G401 (cell line): Measurements from ENCODE around the gene ALCAM. TPM values are rescaled to one million over a fixed set of nuclear protein-coding genes. Genes with fewer than 3 reads are reported as not detected.
"Not testable (repeated sequence)": the region's sequence is repeated elsewhere in the genome, so short reads cannot be mapped to it uniquely, and the experiment has no call there.

Experiments
- DNase-seq: peaks from one replicate; pipeline ENCODE4 v3.0.0-alpha.2; 2015; ENCODE audit warnings: low spot score
- in situ Hi-C: cut with HindIII; loops from 2 replicates; pipeline ENCODE4 v1.10.0; 2016; ENCODE audit warnings: low sequenced_read_pairs, mixed read lengths
- total RNA-seq: library from RNA; depleted of rRNA; stranded (reverse); fragments of >200 nt; shearing (Covaris generic); gene quantifications from 2 replicates; pipeline ENCODE4 v1.2.3, GENCODE V29; 2014

The ALCAM gene
- total RNA-seq, 1 experiment from 2014 or later: 0.24 TPM

DNA sequence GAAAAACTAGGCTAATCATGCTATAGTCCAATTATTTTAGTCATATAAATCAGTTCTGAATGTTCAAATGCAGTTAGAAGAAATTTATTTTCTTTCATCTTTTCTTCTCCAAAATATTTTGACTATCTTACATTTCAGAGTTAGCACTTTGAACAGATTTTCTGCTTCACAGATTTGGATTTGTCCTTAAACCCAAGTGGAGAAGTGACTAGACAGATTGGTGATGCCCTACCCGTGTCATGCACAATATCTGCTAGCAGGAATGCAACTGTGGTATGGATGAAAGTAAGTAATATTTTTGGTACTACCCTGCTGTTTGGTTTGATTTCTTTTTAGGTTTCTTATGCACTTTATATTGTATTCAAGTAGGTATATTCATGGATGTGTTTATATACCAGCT lies 178.3 kb downstream of the ALCAM start:
- in situ Hi-C loops: no loop called here
- no peak for DNase-seq

- in situ Hi-C loops: no loop called here
- no peak for DNase-seq
These were observed 187.1 kb downstream of the ALCAM start for GRCh38 chr3:105553851-105554250.

DNA sequence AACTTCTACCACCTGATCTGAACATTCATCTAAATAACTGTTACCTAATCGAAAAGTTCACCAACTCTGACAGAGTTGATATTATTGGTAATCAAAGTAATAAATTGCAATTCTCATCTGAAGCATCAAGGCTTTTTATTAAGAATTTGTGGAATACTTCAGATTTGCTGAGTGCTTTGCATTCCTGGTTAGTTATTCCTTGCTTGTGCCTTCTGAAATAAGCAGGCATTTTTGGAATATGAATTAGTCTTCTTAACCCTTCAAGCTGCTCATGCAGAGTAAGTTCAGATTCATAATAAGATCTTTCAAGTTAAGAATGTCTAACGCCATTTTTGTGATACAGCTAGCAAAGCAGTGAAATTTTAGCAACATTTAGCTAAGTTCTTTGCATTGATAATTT lies 188.5 kb downstream of the ALCAM start:
- no peak for DNase-seq
- in situ Hi-C loops: no loop called here

GRCh38 chr3:105559856-105560255 lies 193.1 kb downstream of the ALCAM start:
- in situ Hi-C loops: no loop called here
- no peak for DNase-seq

DNA sequence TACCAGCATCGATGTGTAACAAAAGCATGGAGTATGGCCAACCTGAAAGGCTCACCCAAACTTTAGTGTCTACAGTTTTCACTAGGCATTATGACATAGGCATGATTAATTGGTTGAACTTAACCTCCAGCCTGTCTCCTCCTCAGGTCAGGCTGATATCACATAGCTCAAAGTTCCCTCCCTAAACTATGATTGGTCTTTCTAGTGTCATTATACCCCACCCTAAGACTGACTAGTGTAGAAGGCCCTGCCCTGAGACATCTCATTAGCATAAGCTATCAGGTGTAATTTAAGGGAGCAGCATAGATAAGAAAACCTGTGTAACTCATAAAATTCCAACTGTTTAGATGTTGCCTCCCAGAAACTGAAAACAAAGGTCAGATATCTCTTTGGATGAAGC lies 195.2 kb downstream of the ALCAM start:
- in situ Hi-C loops: no loop called here
- no peak for DNase-seq

- no peak for DNase-seq
- in situ Hi-C loops: no loop called here
These were observed 198.0 kb downstream of the ALCAM start for GRCh38 chr3:105564546-105565288.

DNA sequence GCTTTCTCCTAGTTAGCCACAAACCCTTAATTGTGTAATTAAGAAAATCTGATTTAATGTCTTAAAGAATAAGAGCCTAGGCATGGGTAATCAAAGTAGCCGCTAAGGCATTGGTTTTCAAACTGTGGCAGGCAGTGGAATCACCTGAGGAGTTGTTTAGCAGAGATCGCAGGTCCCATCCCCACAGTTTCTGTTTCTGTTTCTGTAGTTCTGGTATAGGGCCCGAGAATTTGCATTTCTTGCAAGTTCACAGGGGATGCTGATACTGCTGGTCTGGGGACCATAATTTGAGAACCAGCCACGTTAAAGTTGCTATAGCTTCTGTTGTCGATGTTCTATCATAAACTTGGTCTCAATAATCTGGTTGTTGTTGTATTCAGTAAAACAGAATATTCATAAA lies 204.3 kb downstream of the ALCAM start:
- in situ Hi-C loops: no loop called here
- DNase-seq: no peak

DNA sequence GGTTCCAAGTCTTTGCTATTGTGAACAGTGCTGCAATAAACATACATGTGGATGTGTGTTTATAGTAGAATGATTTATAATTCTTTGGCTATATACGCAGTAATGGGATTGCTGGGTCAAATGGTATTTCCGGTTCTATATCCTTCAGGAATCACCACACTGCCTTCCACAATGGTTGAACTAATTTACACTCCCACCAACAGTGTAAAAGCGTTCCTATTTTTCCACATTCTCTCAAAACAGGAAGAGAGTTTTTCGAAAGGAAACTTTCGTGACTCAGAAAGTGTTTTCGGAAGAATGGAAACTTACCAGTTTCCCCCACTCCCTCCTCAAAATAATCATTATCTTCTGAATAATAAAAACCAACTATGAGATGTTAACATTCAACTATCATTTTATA lies 205.8 kb downstream of the ALCAM start:
- in situ Hi-C loops: no loop called here
- no peak for DNase-seq

DNA sequence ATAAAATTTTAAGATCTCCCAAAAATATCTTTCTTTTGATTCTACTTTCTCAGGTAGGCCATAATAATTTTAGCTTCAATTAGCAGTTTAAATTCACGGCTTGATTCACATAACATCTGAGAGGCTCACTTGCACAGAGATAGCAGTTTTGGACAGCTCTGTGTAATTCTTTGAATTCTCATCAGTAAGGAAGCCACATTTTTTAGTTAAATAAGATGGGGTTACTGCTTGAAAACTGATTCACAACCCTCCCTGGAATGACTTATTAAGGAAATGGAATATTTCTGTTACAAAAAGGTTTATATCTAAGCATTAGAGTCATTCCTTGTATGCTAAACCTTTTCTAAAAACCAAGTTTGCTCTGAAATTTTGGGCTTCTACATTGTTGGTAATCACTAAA lies 212.7 kb downstream of the ALCAM start:
- DNase-seq: no peak
- in situ Hi-C loops: no loop called here

- DNase-seq: no peak
- in situ Hi-C loops: no loop called here
These were observed 213.7 kb downstream of the ALCAM start for GRCh38 chr3:105580296-105580965.

DNA sequence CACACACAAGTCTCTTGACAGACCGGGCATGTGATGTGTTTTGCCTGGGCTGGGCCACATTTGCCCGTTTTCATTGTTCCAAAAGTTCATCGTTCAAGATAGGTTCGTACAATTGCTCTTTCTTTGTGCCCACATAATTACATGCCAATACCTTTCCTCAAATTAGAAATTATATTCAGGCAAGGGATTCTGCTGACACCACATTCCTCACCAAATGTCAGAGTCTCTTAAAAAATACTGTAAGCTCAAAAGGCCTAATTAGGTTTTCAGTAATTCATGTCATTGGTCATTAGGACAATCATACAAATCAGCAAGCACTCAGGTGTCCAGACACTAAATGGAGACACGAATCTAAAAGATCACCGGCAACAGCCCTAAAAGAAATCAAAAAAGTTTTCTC lies 215.3 kb downstream of the ALCAM start:
- DNase-seq: no peak
- in situ Hi-C loops: no loop called here

DNA sequence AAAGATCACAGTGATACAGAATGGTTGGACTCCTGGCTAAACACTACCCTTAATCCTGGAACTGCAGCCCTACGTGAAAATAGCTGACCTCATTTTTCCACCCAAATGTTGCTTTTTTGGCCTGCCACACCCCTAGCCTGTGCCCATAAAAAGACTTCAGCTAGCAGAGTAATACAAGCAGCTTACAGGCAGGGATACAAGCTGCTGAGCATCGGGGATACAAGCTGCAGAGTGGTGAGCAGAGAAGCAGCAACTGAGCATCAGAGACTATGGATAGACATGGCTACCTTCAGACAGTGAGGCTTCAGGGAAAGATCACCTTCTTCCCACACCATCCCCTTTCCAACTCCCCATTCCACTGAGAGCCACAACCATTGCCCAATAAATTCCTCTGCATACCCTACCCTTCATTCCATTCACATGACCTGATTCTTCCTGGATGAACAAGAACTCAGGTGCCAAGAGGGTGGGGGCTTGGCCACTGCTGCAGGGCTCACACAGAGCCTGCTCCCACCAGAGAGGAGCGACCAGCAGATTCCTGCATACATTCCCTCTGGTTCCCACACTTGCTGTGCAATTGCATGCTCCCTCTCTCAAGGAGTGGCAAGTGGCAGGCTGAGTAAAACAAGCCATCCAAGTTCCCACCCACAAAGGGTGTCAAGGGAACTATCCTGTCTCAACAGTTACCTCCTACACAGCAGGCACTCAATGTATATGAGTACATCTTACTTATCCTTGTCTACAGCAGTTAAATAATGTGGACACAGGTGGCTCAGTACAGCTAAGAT lies 217.5 kb downstream of the ALCAM start:
- no peak for DNase-seq
- in situ Hi-C loops: no loop called here

DNA sequence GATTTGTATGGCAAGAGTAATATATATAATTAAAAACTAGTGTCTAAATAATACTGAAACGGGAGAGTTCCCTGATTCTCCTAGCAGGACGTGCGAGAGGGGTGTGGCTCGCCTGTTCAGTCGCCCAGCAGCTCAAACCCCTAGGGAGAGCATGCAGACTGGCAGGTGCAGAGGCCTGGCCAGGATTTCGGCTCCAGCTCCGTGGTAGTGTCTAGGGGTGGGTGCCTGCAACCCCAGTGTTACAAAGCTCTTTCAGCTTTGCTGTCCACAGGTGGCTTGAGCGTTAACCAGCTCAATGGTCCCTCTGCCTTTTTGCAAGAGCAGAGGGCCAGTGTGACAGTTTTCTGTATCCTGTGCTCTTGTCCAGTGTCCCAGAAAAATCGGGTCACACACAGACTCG lies 226.6 kb downstream of the ALCAM start:
- DNase-seq: no peak
- in situ Hi-C loops: no loop called here

- DNase-seq: no peak
- in situ Hi-C loops: no loop called here
These were observed 227.5 kb downstream of the ALCAM start for GRCh38 chr3:105594219-105594618.

DNA sequence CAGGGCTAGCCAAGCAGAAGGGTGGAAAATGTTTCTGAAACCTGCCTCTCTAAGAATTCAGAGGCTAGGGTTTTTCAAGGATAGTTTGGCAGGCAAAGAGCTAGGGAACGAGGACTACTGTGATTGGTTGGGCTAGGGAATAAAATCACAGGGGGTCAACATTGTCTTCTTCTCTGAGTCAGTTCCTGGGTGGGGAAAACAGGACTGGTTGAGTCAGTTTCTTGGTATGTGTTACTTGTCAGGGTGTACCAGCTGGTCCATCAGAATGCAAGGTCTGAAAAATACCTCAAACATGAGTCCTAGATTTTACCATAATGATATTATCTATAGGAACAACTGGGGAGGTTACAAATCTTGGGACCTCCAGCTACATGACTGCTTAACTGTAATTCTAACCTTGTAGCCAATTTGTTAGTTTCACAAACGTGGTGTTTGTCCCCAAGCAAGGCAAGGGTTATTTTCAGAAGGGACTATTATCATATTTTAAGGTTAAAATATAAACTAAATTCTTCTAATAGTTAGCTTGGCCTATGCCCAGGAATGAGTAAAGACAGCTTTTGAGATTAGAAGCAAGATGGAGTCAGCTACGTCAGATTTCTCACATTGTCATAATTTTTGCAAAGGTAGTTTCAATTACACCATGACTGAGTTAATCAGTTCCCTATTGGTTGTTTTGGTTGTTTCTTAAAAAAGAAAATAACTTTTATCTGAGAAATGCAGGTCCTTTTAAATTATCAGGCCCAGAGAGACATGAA lies 231.5 kb downstream of the ALCAM start:
- DNase-seq: no peak
- in situ Hi-C loops: no loop called here

GRCh38 chr3:105599350-105599749 lies 232.6 kb downstream of the ALCAM start:
- in situ Hi-C loops: no loop called here
- DNase-seq: no peak

DNA sequence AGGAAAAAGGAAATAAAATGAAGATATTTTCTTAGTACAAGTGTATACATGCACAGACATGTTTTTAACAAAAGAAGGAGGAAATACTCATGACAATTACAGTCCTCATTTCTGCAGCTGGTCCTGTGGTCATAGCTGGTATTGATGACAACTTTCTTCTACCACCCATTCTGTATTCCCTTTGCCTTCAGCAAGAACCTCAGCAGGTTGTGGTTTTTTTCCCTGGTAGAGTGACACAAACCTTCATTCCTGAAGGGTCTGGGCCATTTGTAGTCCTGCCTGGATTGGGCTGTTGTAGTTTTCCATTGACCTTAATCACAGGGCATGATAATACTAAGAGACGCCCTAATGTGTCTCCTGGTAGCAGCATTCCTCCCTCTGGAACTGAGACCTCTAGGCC lies 235.0 kb downstream of the ALCAM start:
- in situ Hi-C loops, DNase-seq: not testable (repeated sequence)

DNA sequence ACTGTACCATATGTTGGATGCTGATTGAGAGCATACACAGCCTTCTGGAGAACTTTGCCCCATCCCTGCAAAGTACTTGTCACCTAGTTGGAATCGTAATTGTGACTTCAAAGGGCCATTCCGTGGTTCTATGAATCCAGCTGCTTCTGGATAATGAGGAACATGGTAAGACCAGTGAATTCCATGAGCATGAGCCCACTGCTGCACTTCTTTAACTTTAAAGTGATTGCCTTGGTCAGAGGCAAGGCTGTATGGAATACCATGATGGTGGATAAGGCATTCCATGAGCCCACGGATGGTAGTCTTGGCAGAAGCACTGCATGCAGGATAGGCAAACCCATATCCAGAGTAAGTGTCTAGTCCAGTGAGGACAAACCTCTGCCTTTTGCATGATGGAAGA lies 235.6 kb downstream of the ALCAM start:
- DNase-seq, in situ Hi-C loops: not testable (repeated sequence)

GRCh38 chr3:105603516-105603915 lies 236.8 kb downstream of the ALCAM start:
- in situ Hi-C loops, DNase-seq: not testable (repeated sequence)

- no peak for DNase-seq
- in situ Hi-C loops: no loop called here
These were observed 239.3 kb downstream of the ALCAM start for GRCh38 chr3:105606016-105606415.
